Stimulated activated CD8-positive, alpha-beta memory T cell treated with anti-CD3 and anti-CD28 coated beads, Interleukin-12 subunit alpha, Interleukin-12 subunit beta, amount 100 ng/mL, for 24 hours (primary cell): Measurements from ENCODE around the gene TIFAB.

Experiments used
- DNase-seq: peaks from one replicate; pipeline ENCODE4 v3.0.0-alpha.2; 2020; ENCODE audit errors: extremely low read depth

TIFAB gene

GRCh38 chr5:135442431-135443160 lies 9.6 kb downstream of the TIFAB start:
- no peak for DNase-seq

- DNase-seq: no peak
These were observed 10.2 kb downstream of the TIFAB start for GRCh38 chr5:135441919-135442318.

- DNase-seq: no peak
These were observed 10.8 kb downstream of the TIFAB start for GRCh38 chr5:135441350-135441831.

GRCh38 chr5:135440916-135441315 lies 11.2 kb downstream of the TIFAB start:
- DNase-seq: no peak

GRCh38 chr5:135439231-135440205 lies 12.6 kb downstream of the TIFAB start:
- no peak for DNase-seq

- DNase-seq: no peak
These were observed 13.4 kb downstream of the TIFAB start for GRCh38 chr5:135438636-135439221.

GRCh38 chr5:135437796-135438560 lies 14.2 kb downstream of the TIFAB start:
- no peak for DNase-seq

GRCh38 chr5:135437422-135437795 lies 14.7 kb downstream of the TIFAB start:
- DNase-seq: no peak

GRCh38 chr5:135436951-135437418 lies 15.2 kb downstream of the TIFAB start:
- DNase-seq: no peak

- no peak for DNase-seq
These were observed 16.5 kb downstream of the TIFAB start for GRCh38 chr5:135435467-135436330.

- no peak for DNase-seq
These were observed 17.3 kb downstream of the TIFAB start for GRCh38 chr5:135434591-135435466.

GRCh38 chr5:135433681-135434426 lies 18.3 kb downstream of the TIFAB start:
- no peak for DNase-seq

GRCh38 chr5:135432113-135432512 lies 20.0 kb downstream of the TIFAB start:
- no peak for DNase-seq

GRCh38 chr5:135430135-135430437 lies 22.1 kb downstream of the TIFAB start:
- no peak for DNase-seq

GRCh38 chr5:135429301-135430134 lies 22.6 kb downstream of the TIFAB start:
- DNase-seq: no peak

- DNase-seq: no peak
These were observed 23.6 kb downstream of the TIFAB start for GRCh38 chr5:135428586-135428985.

- DNase-seq: no peak
These were observed 25.8 kb downstream of the TIFAB start for GRCh38 chr5:135426102-135427082.
